DMS79 (cell line): ENCODE data around the gene PARD3B.
"Not testable (repeated sequence)": the region's sequence is repeated elsewhere in the genome, so short reads cannot be mapped to it uniquely, and the experiment has no call there.

Source experiments
- DNase-seq: peaks from one replicate; lab custom pipeline; 2025; lab: John Stamatoyannopoulos, UW

The PARD3B gene

GRCh38 chr2:205193125-205193835, 648.0 kb downstream of the PARD3B start:
- DNase-seq: no peak

GRCh38 chr2:205193836-205194228, 648.6 kb downstream of the PARD3B start:
- no peak for DNase-seq

GRCh38 chr2:205197468-205198139, 652.3 kb downstream of the PARD3B start:
- DNase-seq: no peak

GRCh38 chr2:205198140-205198525, 652.9 kb downstream of the PARD3B start:
- no peak for DNase-seq

GRCh38 chr2:205199165-205199850, 654.0 kb downstream of the PARD3B start:
- DNase-seq: no peak

GRCh38 chr2:205210494-205210893, 665.2 kb downstream of the PARD3B start:
- DNase-seq: no peak

DNA sequence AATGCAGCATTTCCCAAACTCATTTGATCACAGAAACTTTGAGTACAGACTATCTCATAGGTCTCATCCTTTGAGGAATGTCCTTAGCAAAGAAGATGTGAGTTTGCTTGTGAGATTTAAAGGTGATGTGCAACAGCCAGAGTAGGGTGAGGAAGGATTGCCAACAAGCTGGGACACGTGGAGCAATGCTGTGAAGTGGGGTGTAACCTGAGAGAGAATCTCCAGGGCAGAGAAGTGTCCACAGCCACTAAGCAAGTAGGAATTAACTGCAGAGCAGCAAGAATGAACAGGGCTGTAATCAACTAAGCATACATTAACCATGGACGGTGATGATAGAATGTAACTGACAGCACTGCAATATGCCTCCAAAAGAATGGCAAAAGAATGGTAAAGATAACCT, 667.1 kb downstream of the PARD3B start:
- DNase-seq: no peak

DNA sequence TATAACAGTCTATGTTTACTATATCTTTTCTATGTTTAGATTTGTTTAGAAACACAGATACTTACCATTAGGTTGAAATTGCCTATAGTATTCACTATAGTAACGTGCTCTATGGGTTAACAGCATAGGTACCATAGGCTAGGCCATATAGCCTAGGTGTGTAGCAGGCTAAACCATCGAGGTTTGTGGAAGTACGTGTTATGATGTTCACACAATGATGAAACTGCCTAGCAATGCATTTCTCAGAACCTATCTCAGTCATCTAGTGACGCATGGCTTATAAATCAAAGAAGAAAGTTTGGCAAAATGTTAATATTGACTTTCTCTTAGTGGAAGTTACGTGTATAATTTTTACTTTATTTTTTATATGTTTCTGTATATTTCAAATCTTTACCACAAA, 670.8 kb downstream of the PARD3B start:
- DNase-seq: no peak

- no peak for DNase-seq
Observed at GRCh38 chr2:205216580-205216979, 671.3 kb downstream of the PARD3B start.

GRCh38 chr2:205217004-205217403, 671.7 kb downstream of the PARD3B start:
- DNase-seq: no peak

DNA sequence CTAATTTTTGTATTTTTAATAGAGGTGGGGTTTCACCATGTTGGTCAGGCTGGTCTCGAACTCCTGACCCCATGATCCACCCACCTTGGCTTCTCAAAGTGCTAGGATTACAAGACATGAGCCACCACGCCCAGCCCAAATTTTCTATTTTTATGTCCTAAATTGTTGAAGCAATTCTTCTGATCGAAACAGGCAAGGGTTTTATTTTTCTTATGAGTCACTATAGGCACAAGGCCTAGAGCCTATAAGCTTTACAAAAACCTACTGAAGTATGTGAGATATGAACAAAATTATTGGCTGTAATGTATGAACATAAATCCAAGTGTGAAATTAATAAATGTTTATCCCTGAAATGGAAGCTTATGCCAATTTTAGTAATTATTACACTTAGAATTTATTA, 672.8 kb downstream of the PARD3B start:
- DNase-seq: no peak

DNA sequence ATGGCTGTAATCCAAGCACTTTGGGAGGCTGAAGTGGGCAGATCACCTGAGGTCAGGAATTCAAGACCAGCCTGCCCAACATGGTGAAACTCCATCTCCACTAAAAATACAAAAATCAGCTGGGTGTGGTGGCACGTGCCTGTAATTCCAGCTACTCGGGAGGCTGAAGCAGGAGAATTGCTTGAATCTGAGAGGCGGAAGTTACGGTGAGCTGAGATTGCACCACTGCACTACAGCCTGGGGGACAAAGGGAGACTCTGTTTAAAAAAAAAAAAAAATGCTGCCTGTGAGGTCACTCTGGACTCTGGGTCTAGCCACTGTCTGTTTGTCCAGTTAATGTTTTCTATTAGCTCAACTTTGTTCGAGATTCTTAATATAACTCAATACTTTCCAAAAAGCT, 673.5 kb downstream of the PARD3B start:
- not testable (repeated sequence) for DNase-seq

DNA sequence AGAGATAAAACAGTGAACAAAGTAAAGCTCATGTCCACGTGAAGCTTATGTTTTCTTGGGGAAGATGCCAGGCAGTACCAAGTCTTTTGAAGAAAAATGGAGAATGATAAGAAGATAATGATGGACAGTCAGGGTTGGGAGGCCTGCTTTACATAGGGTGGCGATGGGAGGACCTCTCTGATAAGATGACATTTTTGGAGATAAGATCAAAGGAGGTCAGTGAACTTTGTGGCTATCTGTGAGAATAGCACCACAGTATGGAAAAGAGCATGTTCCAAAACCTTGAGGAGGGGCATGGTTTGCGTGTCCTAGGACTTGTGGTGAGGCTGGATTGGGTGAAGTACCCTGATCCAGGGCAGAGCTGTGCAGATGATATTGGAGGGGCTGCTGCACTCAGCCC, 675.3 kb downstream of the PARD3B start:
- DNase-seq: no peak

DNA sequence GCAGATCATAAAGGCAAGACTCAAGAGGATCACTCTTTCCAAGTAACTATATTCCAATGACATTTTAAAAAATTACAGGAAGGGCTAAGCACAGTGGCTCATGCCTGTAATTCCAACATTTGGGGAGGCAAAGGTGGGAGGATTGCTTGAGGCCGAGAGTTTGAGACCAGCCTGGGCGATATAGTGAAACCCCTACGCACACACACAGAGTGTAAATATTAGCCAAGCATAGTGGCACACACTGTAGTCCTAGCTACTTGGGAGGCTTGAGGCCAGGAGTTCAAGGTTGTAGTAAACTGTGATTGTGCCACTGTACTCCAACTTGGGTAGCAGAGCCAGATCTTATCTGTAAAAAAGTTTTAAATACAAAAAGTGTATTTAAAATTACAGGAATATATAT, 686.8 kb downstream of the PARD3B start:
- no peak for DNase-seq

- no peak for DNase-seq
Observed at GRCh38 chr2:205235434-205235833, 690.2 kb downstream of the PARD3B start.

GRCh38 chr2:205237524-205237923, 692.2 kb downstream of the PARD3B start:
- no peak for DNase-seq

DNA sequence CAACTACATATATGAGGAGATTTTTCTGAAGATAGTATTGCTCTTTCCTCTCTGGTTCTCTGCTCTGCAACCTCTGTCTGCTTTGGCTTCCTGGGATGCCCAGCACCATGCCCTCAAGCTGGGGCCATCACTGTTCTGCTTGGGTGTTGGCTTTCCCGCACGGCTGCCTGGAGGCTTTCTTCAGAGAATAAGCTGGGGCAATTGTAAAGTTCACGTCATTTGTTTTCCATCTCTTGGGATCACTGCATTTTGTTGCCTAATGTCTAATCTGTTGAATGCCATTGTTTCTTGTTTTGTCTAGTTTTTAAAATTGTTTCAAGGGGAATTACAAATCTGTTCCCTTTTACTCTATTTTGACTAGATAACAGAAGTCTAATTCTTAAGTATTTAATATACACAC, 699.7 kb downstream of the PARD3B start:
- no peak for DNase-seq

DNA sequence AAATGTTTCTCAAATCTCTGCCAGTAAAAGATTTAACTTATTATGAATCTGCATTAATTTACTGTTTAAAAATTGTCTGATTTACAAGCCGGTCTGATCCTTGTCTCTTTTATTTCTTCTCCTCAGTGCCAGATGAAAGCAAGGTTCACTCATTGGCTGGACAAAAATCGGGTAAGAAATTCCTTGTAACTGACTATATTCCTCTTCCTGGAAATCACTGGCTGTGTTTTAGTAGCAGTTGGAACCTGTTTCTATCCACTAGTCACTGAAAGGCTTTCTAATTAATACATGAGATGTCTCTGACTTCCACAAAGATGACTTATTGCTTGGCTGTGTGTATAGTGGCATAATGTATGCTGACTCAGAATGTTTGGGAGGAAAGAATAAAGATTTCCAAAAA, 700.4 kb downstream of the PARD3B start:
- DNase-seq: no peak

DNA sequence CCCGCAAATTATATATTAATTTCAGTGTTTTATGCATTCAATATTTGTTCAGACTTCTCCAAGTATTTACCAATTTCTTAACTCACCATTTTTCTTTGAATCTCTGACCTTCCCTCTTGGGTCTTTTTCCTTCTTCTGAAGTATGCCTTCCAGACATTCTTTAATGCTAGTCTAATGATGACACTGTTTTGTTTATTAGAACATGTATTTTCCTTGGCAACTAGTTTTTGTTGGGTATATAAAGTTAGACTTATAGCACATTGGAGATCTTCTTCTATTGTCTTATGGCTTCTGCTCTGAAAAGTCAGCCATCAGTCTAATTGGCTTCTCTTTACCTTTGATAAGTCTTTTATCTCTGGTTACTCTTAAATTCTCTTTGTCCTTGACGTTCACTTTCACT, 713.8 kb downstream of the PARD3B start:
- no peak for DNase-seq

- no peak for DNase-seq
Observed at GRCh38 chr2:205261516-205262020, 716.3 kb downstream of the PARD3B start.

- no peak for DNase-seq
Observed at GRCh38 chr2:205267323-205267722, 722.0 kb downstream of the PARD3B start.

- no peak for DNase-seq
Observed at GRCh38 chr2:205270689-205271088, 725.4 kb downstream of the PARD3B start.

DNA sequence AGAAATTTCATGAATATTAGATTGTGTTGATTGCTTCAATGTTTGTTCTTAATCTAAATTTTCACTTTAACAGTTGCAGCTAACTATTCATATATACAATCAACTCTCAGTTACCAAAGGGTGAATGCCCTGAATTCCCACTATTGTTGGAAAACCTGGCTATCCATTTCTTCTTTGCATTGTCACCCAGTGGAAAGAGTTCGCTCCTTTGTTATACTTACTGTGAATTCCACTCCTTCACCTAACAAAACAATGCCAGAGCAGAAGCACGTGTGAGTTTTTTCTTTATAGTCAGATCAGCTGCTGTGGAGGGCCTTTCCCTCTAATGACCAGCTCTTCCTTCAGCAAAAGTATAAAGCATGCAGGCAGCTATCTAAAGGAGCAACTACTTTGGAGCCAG, 727.9 kb downstream of the PARD3B start:
- no peak for DNase-seq
